ENCODE results near the gene COL23A1.

The COL23A1 gene

DNA sequence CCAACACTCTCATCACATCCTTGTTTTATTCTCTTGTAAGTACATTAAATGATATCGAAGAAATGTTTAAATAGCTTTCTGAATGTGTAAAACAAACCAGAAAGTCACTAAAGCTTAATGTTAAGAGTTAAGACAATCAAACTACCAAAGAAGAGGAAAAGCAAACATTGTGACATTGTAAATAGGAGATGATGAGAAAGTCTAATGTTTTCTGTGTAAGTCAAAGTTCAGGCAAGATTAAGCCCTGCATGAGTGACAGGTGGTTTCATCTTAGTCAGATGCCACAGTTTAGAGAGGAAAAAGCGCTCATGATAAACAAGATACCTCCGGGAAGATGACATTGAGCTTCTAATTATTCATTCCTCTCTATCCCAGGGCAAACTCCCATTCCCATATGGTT lies 306.7 kb downstream of the COL23A1 start:
- no peak for DNase-seq (ENCODE audit: low read depth)

DNA sequence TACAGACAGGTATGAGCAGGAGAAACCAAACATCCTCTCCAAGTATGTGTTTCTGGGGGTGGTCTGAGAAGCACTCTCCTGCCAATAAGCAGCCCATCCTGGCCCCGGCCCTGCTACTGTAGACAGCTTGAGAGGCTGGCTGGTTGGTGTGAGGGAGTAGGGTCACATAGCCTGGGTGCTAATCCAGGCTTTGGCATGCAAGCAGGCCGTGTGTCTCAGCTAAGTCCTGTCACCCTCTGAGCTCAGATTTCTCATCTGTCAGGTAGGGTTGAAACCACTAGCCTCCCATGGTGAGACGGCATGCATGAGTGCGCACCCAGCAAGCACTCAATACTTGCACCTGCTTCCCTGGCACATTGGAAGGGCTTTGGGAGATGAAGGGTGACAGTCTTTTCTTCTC lies 307.8 kb downstream of the COL23A1 start:
- DNase-seq (ENCODE audit: low read depth) = no peak

DNA sequence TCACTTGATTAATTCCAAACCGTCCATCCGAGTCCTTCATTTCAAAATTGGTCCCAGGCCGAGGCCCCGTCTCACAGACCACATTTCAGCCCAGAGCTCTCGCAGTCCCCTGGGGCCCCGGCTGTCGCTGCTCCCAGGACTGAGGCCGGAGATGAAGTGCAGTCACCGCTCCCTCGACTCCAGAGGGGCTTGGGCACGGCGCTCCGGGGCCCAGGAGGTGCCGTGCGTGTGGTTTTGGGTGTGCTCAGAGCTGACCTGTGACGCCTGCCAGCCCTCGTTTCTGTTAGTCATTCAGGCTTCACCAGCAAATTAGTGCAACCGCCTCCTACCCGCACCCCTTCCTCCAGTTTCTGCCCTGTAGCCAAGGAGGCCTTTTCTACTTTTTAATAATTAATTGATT lies 308.9 kb downstream of the COL23A1 start:
- DNase-seq (ENCODE audit: low read depth) = no peak

DNA sequence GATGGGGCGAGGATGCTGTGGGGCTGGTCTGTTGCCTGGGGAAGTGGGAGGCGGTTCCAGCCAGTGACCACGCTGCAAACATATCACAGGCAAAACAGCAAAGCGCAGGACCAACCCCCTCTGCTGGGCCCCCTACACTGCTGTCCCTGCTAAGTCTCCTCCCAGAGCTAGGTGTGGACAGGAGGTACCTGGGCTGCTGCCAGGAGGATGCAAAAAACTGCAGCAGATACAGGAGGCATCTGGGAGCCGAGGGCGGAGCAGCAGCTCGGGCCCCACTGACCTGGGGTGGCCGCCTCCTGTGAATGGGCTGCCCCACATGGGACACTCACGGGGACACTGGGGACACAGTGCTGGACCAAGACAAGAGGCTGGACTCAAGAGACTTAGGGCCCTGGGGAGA lies 309.6 kb downstream of the COL23A1 start:
- DNase-seq (ENCODE audit: low read depth) = no peak

DNA sequence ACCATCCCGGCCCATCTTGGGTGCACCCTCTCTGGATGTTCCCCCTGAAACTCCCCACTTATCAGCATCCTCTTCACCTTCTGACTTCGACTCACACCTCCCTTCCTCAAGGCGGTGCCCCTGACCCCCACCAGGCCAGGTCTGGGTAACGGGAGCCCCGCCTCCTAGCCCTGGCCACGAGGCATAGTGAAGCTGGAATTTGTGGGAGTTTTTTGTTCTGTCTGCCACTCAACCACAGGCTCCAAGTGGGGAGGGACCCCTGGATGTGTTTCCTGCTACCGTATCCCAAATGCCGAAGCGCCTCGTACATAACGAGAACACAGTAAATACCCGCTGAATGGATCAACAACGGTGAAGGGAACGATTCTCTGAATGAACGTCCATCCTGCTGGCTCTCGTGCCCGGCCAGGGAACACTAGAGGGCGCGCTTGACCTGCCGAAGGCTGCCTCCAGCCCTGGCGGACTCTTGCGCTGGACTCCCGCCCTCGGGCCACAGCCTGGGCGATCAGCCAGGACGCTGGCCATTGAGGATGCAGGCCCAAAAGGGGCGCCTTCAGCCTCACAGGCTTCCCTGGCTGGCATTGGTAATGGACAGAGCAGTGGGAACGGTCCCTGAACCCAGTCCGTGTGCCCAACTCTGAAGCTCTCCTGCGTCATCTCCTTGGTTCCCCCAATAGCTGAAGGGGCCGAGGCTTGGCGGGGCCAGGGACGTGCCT lies 310.3 kb downstream of the COL23A1 start:
- DNase-seq (ENCODE audit: low read depth) = peak; percentile 43

DNA sequence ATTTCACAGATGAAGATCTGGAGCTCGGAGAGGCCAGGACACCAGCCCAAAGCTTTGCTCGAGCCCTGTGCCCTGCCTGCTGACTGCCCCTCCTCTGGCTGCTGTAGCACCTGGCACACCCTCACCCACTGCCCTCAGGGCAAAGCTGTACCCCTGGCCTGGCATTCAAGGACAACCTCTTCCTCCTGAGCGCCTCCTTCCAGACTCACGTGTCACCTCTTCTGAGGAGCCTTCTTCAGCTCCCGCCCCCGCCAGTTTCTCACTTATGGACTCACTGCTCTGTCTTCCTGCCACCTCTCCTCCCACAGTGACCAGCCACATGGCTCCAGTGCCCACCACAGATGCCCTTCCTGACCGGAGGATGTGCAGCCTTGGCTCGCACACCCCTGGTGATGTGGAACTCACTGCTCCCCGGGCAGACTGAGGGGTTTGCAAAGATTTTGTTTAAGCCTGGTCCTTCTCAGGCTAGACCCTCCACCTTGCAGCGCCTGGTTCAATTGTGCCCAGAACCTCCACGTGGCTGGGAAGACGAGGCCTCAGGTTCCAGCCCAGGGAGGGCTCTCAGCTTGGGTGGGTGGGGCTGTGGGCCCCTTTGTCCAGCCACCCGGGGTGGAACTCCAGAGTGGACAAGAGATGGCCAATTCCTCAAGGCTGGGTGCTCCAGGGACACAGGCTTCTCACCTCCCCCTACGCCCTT lies 311.0 kb downstream of the COL23A1 start:
- DNase-seq (ENCODE audit: low read depth) = no peak

DNA sequence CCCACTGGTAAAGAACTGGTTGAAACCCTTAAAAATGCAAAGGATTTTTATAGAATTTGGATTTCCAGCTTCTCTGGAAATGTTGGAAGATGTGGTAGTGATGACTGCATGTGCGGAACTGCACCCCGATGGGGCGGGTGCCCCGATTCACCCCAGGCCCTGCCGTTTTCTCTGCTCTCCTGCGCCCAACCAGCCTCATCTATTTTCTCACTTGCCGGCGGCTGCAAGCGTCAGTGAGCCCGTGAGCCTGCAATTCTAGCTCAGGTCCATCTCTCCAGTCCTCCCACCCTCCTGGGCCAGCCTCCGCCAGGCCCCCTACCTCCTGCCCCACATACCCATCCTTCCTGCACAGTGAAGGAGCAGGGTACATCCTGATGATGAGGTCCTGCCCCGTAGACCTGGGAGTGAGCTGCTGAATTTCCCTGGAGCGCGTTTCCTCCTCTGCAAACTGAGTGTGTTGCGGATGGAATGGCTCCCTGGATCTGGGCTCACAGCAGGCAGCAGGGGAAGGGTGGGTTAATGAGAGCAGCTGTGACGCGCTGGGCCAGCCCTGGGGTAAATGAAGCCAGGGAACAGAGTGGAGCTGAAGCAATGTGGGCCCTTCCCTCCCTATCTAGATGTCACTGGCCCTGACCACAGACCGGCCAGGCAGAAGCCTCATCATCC lies 311.7 kb downstream of the COL23A1 start:
- DNase-seq (ENCODE audit: low read depth) = no peak

DNA sequence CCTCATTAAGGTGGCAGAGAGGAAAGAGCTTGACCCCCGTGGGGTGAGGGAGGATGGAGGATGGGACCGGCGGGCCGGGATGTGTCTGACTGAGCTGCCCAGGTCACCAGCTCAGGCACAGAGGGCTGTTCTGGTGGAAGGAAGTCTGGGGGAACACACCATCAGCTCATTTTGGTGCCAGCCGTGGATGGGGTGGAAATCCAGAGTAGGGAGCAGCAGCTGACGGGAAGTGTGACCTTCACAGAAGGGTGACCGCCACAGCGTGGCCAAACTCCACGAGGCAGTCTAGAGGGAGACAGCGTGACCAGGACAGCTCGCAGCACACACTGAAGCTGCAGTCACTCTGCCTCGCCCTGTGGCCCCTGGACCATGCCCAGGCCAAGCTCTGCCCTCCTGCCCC lies 312.3 kb downstream of the COL23A1 start:
- DNase-seq (ENCODE audit: low read depth) = no peak

DNA sequence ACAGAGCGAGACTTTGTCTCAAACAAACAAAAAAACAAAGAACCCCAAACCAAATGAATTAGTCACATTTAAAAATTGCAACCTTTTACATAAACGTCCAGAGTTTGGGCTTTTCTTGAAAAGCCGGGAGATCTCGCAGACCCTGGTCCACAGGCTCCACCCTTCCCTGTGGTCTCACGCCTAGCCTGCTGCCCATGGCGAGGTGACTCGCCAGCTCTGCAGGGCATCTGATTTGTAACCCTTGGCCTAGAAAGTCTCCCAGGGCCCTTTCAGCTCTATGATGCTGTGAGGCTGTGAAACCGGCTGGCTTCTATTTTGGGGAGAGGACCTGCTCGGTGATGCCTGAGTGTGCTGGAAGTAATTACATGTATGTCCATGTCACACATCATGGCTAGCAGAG lies 312.8 kb downstream of the COL23A1 start:
- DNase-seq (ENCODE audit: low read depth) = no peak

DNA sequence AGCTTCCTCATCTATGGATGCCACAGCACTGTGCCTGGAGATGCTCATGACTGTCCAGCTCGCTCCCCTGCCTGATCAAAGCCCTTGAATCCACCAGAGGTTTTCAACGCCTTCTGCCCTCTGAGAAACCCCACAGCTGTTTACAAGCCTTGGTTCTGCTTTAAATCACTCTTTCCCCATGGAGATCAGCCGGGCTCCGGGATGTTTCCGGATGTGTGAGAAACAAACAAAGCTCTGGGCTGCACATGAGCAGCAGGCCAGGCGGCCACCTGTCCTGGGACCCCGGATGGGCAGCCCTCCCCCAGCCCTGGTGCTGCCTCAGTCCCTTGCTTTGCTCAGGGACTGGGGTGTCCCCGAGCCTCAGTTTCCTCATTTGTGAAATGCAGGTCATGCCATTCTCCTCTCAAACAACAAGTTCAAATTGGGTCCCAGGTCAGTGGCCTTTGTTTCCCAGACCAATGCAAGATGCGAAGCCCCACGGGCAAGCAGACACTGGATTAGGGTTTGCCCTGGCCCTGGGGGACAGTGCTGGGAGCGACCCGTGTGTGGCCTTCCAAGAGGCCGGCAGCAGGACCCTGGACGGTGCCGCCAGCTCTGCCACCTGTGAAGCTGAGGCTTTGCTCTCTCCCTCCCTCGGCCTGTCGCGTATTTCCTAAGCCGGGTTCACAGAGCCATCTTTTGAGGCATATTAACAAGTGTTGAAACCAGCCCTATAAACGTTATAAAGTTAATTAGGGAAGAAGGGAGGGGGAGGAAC lies 315.2 kb downstream of the COL23A1 start:
- DNase-seq (ENCODE audit: low read depth) = no peak

DNA sequence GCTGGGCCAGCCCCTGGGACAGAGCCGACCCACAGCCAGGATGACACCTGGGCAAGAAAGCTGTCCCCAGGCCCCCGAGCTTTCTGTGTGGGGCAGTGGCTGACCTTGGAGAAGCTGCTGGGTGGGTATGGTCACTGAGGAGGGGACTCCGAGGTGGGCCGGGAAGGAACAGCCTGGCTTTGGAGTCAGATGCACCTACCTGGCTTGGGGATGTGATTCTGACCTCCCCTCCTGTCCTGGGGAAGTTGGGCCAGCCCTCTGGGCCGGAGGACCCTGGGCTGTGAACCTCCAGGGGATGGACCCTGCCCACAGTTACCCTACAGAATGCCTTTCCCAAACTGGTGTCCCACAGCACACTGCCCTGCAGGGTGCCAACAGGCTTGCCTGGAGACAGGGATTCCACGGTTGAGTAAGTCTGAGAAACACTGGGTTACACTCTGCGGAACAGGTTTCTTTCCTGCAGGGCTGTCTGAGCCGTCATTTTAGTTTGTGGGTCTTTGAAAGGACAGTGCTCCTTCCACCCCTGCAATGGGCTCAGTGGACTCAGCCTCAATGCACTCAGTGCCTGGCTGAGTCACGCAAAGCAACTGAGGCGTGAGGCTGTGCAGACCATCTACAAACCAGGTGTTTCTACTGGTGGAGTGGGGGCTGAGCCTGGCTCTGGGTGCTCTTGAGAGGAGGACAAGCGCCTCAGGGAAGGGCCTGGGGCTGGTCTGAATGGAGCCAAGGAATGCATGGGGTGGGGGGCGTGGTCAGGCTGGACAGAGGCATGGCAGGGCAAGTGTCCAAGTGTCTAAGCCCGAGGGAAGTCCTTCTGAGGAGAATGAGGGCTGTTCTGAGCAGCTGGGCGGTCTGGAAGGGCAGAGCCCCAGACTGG lies 316.3 kb downstream of the COL23A1 start:
- DNase-seq (ENCODE audit: low read depth) = no peak

DNA sequence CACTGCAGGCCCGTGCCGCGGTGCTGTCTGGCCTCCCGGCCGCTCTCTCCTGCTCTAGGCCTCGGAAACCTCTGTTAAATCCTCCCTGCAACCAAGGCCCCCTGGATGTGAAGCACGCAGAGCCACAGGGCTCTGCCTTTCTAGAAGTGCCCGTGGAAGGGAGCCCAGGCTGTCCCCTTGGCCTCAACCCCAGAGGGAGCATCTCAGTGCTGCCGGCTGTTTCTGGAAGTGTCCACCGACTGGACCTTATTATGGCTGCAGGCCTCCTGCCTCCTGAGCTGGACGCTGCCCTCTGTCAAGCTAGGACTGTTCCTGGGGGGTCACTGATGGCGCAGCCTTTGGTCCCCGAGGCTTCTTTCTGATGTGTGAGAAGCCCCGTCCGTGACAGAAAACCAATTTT lies 317.2 kb downstream of the COL23A1 start:
- DNase-seq (ENCODE audit: low read depth) = no peak

DNA sequence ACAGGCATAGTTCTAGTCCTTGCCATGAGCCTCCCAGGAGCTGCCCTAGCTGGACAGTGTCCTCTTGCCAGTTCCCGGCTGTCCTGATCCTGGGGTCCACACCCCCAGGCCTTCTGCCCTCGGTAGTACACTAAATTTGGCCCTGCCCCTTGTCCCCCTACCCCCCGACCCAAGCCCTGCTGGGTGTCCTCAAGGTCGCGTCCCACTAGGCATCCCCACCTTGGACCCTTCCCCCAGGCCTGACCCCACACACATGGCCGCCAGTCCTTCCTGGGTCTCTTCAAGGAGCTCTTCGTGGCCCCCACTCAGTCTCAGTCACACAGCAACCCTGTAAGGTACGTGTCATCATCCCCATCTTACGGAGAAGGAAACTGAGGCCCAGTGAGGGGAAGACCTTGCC lies 317.6 kb downstream of the COL23A1 start:
- no peak for DNase-seq (ENCODE audit: low read depth)

DNA sequence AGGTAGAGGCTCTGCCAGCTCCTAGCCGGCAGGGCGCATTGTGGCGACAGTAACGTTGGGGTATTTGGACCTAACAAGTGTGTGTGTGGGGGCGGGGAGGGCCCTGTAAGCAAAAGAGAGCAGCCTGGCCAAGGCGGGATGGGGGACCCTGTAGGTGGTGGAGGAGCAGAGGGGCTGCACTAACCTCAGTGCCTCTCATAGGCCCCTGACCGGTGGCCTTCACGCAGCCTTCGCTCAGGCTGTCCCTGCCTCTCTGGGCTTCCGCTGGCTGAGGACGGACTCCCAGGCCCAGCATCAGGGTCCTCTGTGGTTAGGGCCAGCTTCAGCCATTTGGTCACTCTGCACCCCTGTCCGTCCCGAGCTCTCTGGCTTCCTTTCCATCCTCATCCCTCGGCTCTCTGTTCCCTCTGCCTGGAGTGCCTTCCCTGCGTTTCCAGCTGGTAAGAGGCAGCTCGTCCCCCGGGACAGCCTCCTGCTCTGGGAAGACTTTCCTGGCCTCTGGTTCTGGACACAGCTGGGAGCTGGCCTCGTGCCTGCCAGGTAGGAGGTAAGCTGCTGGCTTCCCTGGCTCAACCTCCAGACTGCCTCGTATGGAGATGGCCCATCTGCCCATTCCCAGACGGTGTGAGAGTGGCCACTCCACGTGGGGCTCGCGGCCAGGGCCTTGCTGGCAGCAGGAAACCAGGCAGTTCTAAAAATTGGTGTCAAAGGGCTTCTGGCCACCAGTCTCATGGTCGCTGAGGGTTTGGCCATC lies 318.3 kb downstream of the COL23A1 start:
- DNase-seq (ENCODE audit: low read depth) = no peak

DNA sequence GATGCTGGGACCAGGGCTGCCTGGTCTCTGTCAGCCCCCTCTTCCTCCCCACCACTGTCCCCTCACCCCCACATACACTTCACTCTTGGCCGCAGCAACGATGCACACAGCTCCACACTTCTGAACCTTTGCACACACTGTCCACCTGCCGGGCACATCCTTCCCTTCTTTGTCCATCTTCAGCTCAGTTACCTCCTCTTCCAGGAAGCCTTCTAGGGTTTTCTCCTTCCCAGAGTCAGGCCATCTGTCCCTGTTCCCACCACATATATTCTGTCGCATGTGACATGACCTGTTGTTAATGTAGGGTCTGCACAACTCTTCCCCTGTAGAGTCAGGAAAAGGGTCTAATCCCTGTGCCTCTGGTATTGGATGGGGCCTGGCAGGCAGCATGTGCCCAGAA lies 319.0 kb downstream of the COL23A1 start:
- DNase-seq (ENCODE audit: low read depth) = no peak

DNA sequence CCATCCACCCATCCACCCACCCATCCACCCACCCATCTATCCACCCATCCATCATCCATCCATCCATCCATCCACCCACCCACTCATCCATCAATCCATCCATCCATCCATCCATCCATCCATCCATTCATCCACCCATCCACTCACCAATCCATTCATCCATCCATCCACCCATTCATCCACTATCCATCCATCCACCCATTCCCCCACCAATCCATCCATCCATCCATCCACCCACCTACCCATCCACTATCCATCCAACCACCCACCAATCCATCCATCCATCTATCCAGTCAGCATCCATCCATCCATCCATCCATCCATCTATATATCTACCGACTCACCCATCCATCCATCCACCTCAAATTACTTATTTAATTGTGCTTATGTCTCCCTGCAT lies 320.7 kb downstream of the COL23A1 start:
- no peak for DNase-seq (ENCODE audit: low read depth)

DNA sequence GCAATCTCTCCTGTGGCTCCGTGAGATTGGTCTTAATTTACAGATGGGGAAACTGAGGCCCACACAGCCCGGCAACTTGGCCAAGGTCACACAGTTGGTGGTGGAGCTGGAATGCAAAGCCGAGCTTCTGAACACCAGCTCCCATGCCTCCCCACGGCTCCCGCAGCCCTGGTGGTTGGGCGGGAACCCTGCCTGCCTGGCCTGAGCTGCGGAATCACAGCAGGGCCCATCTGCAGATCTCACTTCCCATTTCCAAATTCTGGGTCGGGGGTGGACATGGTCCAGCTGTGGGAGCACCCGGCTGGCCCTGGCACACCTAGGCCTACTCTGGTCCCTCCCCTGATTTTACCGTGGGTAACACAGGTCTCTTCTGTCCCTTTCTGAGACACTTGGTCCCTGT lies 322.3 kb downstream of the COL23A1 start:
- DNase-seq (ENCODE audit: low read depth) = no peak

DNA sequence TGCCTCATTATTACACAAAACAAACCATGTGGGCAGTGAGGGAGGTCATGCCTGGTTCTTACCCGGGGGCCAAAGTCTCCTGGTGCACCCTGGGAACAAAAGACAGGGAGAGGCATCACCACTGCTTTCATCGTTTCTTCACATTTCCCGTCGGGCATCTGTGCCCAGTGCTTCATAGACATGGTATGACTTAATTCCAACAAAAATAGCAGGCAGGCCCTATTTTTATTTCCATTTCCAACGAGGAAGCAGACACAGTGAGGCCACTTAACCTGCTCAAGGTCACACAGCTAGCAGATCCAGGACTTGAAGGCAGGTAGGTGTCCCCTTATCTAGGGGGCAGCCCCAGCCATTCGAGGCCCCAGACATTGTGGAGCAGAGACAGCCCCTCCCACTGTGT lies 322.9 kb downstream of the COL23A1 start:
- DNase-seq (ENCODE audit: low read depth) = no peak

DNA sequence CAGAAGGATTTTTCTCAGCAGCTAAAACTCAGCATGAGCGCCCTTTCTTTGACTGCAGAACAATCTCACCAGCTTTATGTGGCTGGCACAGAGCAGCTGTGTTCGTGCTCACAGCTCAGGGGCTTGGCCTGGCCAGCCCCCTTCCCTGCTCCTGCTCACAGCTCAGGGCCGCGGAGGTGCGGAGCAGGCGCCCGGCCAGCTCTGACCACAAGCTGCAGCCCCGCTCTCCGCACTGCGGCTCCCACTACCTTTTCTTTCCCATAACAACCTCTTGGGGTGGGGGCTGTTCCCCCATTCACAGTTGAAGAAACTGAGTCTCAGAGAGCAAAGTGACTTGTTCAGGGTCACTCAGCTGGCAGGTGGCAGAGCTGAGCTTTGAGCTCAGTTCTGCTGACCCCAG lies 323.6 kb downstream of the COL23A1 start:
- DNase-seq (ENCODE audit: low read depth) = no peak

DNA sequence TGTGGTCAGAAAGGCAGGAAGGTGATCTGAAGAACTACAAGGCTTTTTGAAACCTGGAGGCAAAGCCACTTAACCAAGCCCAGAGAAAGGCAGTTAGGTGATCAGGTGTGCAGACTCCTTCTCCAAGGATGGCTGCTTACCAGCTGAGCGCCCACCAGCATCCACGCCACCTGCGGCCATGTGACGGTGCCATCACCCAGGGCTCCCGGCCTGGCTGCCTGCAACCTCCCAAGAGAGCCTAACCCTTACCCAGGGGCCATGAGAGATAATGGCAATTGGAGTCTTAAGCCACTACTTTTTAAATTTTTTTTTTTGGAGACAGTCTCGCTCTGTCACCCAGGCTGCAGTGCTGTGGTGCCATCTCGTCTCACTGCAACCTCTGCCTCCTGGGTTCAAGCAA lies 324.4 kb downstream of the COL23A1 start:
- DNase-seq (ENCODE audit: low read depth) = no peak

DNA sequence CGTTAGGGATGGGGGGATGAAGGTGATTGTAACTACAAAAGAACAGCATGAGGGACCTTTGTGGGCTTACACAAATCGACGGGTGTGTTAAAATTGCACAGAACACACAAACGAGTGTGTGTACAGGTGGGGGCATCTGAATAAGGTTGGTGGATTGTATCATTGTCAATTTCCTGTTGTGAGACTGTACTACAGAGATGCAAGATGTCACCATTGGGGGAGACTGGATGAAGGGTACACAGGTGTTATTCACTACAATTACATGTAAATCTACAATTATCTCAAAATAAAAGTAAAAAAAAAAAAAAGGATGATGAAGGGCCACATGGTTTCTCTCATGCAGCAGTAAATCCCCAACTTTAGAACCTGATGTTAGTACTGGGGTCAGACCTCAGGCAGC lies 326.1 kb downstream of the COL23A1 start:
- DNase-seq (ENCODE audit: low read depth) = no peak
